CD4-positive, alpha-beta T cell treated with Interleukin-21 for 1 hour (primary cell): ENCODE measurements around the gene SGIP1.

ENCODE experiments used
- DNase-seq: peaks from one replicate; pipeline ENCODE4 v3.0.0-alpha.2; 2020

Gene SGIP1, protein sequence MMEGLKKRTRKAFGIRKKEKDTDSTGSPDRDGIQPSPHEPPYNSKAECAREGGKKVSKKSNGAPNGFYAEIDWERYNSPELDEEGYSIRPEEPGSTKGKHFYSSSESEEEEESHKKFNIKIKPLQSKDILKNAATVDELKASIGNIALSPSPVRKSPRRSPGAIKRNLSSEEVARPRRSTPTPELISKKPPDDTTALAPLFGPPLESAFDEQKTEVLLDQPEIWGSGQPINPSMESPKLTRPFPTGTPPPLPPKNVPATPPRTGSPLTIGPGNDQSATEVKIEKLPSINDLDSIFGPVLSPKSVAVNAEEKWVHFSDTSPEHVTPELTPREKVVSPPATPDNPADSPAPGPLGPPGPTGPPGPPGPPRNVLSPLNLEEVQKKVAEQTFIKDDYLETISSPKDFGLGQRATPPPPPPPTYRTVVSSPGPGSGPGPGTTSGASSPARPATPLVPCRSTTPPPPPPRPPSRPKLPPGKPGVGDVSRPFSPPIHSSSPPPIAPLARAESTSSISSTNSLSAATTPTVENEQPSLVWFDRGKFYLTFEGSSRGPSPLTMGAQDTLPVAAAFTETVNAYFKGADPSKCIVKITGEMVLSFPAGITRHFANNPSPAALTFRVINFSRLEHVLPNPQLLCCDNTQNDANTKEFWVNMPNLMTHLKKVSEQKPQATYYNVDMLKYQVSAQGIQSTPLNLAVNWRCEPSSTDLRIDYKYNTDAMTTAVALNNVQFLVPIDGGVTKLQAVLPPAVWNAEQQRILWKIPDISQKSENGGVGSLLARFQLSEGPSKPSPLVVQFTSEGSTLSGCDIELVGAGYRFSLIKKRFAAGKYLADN

DNA sequence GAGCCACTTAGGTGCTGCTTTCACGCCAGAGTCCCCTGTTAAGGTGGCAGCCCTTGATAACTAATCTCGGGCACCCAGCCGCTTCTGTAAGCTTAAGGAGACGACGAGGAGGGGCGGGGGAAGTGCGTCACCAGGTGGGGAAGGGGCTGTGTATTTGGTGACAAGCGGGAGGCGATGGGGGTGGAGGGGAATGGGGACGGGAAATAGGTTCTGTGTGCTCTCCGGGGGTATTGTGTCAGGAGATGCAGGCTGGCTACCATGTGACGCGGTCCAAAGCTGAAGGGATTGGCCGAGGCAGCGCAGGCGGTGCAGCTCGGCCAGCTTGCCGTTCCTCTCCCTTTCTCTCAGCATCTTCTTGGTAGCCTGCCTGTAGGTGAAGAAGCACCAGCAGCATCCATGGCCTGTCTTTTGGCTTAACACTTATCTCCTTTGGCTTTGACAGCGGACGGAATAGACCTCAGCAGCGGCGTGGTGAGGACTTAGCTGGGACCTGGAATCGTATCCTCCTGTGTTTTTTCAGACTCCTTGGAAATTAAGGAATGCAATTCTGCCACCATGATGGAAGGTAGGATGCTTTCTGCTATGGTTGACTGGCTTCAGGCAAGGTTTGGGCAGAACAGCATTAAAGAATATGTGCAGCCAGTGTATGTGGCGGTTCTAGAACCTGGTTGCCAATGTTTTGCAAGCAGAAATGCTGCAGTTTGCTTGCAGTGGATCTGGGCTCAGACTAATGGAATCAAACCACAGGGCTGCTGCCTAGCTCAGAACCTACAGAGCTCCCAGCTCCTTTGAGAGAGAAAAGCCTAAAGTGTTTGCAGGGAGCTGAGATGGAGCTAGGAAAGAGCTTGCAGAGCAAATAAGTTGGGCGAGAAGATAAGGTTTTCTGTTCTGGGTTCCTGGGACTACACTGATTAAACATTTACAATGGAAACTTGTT, at the start of gene SGIP1:
Gene SGIP1, plus strand, starts transcription at position 350 of the 937 bp plus-strand sequence. Its CDS starts 206 bp downstream, at position 556.
- DNase-seq, result no peak

DNA sequence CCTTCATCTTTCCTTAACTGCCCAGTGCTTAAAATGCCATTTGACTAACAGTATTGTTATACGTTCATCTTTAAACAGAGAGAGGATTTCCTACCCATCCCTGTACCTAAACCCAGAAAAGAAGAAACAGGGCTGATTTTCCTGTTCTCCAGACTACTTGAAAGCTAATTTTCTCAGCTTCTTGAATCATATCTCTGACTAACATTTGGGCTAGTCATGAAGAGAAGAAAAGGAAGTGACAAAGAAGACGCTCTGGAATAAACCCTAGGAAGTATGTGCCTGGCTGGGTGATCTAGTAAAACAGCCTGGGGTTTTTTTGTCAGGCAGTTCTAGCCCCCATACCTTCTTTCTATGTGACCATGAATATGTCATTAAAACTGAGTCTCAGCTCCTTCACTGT, 44.8 kb upstream of the SGIP1 start:
- DNase-seq, result no peak

DNA sequence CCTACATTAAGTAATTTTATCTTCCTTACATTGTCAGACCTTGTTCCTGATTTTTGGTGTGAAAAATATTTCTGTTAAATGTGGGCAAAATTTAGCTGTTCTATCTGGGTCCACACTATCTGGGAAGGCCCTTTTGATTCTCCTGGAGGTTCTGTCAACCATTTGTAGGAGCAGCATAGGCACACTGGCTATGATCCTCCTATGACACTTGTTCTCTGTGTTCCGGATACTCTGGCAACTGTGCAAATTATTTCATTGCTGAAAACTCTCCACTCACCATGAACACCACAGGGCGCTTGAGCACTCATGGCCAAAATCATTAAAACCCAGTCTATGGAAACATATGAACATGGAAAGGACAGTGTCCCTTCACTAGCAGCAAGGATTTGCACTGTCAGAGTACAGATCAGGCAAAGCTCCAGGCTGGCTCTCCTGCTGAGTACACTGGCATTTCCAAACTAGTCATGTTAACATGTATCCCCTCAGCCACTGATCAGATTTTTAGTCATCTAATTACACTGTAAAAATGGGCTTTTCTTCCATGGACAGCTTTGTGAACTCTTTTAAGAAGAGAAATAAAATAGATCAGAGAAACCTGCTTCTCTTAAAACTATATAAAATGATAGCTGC, 43.9 kb upstream of the SGIP1 start:
- DNase-seq, result no peak

DNA sequence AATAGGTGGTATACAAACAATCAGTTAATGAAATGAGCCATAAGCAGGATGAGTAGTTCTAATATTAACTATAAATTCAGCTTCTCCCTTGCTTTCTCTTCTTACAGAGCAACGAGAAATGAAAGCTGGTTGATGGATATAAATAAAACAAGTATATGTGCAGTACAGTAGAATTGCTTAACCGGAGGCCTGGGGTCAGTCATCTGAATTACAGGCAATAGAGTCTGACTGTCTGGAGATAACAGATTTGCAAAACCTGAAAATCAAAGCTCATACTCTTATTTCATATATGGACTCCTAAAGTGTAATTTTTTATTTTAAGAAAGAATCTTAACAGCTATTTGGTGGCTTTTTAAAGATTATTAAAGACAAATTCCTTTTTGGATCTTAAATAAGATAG, 43.1 kb upstream of the SGIP1 start:
- DNase-seq, result no peak

DNA sequence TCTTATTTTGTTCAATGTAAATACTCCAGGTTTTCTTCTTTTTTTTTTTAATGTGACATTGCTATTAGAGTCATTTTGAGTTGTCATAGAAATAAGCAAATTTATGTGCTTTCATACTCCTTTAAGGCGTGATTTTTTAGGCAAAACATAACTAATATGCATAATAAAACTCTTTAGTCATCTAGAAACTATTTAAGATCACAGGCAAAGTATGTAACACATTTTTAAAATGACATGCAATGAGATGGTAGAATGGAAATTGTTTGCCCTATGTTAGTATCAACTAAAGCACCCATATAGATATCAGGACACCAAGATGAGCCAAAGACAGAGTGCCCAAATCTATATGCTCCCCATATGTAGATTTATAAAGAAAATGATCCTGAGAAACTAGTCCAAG, 41.5 kb upstream of the SGIP1 start:
- DNase-seq, result no peak

DNA sequence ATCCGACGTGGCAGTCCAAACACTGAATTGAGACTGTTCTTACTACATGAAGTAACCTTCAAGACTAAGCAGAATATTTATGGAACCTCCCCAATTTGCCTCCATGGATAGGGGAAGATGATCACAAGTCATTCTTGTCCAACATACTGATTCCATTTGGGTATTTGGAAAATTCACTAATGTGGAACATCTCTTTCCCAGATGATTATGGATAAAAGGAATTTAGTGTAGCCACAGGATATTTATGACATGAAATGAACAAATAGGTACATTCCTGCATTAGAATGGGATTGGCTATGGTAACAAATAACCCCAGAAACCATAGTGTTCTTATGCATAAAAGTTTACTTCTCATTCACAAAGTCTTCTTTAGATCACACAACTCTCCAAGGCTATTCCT, 40.2 kb upstream of the SGIP1 start:
- DNase-seq, result no peak

DNA sequence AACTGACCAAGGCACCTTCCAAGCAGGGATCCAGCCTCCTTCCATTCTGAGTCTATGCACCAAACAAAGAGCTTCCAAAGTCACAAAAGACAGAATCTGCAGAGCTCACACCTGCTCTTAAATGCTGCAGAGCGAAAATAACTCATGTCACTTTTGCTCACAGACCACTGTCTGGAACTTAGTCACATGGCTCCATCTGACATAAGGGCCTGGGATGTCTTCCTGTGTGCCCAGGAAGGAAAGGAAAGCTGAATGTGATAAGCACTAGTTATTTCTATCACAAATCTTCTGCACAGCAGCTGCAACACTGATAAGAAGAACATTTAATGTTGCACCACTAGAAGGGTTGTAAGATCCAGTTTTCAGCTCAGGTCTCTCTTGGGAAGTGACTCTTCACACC, 39.5 kb upstream of the SGIP1 start:
- no peak for DNase-seq

DNA sequence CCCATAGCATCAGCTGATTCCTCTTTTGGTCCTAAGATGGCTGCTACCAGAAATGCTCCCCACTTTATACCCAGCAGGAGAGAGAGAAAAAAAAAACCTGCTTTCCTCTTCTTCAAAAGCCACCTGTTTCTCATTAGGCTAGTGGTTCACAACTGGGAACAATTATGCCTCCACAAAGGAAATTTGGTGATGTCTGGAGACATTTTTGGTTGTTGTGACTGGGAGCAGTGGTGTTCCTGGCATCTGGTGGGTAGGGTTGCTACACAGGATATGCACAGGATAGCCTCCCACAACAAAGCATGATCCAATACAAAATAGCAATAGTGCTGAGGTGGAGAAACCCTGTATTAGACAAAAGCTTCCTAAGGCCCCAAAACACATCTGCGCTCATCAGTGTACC, 38.5 kb upstream of the SGIP1 start:
- no peak for DNase-seq

DNA sequence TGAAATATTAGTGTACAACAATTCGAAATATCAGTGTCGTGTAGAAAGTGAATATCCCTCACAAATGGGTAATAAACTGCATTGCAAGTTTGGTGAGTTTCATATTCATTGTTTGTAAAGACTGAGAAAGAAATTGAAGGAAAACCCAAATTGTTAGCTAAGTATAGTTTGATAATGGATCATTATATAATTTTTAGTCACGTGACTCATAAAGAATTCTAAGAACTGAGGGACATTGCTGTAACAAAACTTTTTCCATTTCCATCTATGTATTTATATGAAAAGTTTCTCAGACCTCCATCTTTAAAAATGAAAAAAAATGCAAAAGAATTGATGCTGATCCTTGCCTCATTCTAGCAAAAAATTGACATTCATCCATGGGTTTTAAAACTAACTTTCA, 36.0 kb upstream of the SGIP1 start:
- DNase-seq, result no peak

DNA sequence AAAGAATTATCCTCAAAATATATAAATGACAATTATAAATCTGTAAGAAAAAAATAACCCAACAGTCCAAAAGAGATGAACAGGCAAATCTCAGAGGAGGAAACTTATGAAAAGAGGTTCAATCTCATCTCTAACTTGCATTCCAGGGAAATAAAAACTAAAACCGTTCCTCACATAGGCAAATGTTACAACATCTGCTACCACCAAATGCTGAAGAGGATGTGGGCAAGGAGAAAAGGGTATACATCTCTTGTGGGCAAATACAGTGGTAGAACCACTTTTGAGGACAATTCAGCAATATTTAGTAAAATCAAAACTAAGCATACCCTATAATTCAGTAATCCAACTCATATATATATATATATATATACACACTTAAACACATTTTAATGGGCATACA, 33.7 kb upstream of the SGIP1 start:
- no peak for DNase-seq

DNA sequence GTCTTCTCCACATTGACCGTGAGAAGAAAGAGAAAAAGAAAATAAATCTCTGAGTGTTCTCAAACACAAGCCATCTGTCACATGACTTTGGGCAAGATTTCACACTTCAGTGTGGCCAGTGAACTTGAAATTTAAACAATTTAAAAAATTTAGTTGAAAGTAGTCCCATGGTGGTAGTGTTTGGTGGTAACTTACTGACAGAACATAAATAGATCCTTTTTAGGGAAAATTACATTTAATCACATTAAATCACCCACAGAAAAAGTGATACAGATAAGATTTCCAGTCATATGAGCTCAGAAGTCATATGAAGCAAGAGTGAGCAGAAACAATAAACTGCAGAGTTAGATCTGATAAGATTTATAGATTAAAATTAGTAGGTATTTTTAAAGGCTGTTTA, 31.9 kb upstream of the SGIP1 start:
- no peak for DNase-seq

DNA sequence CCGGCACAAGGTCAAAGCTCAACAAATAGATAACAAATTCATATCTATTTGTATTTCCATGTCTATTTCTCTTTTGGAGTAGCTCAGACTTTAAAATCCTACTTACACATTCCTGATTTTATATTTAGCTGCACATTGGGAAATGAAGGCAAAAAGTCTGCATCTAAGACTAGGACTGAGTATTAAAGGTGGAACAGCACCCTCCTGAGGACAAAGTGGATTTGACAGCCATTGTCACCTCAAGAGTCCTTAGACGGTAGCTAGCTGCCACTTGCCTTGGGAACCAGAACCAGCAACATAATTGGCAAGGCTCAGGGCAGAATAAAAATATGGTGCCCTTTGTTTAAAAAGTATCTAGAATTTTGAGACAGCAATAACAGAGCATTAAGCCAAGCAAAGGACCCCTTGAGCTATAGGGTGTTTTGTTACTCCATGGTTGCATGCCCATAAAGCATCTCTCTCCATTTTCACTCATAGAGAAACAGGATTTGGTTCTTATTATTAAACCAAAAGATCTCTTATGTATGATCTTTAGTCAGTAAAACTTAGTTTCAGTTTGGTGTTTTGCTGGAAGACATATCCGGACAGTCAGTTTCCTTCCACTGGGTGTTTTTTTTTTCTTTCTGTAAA, 30.0 kb upstream of the SGIP1 start:
- no peak for DNase-seq

DNA sequence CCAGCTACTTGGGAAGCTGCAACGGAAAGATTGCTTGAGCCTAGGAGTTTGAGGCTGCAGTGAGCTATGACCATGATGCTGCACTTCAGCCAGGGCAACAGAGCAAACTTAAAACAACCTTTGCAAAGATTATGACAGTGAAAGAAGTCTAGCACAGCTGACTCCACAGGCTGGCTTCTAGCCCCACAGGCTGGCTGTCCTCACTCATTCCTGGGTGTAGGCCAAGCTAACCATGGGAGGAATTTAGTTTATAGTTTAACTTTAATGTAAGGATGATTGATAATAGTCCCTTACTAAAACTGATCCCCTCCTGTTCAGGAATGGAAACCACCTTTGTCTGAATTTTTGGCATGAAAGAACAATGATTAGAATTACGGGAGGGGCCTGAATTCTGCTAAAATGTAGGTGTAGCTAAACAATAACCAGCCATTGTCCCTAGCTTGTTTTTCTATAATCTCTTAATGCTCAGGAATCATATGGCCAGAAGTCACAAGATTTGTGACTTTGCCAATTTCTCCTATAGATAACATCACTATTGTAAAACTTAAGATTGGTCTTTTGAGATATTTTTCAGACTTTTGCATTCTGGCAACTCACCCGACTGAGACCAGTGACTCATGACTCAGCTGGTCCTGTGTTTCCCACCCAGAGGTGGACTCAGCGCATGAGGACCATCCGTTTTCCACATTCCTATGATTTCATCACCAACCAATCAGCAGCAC, 28.1 kb upstream of the SGIP1 start:
- no peak for DNase-seq

DNA sequence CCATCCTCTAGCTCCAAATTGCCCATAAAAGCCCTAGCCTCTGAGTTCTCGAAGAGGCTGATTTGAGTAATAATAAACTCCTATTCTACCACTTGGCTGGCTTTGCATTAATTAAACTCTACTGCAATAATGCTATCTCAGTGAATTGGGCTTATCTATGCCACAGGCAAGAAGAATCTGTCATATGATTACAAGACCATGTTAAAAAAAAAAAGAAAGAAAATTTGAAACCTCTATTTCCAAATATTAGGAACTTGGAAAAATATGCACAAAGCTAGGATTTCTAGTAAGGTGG, 27.6 kb upstream of the SGIP1 start:
- DNase-seq, result no peak

DNA sequence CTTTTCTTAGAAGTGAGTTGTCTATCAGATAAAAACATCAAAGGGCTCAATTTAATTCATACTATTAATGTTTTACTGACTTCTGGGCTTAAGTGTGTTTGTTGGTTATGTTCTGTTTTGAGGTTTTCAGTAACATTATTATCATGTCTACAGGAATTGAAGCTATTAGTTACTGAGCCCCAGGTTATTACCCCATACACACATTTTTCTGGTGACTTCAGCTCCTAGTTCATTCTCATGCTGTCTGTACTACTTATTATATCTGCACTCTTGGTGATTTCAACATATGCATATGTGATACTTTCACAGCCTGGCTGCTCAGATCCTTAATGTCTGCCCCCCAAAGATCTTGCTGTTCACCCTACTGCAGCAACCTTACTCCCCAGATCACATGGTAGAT, 27.0 kb upstream of the SGIP1 start:
- no peak for DNase-seq

DNA sequence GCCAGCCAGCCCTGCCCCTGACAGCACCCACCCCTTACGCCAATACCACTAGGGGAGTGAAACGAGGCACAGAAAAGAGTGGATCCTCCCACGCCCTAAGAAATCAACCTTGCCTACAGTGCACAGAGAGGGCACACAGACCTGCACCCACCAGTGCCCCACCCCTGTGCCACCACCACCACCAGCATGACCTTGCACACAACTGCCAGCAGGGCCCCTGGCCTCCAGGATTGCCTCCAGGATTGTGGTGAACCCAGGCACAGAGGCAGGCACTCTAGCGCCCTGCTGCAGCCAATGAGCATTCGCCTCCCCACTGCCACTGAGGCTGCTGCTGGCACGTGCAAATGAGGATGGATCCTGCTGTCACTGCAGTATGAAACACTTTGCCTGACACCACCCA, 23.5 kb upstream of the SGIP1 start:
- no peak for DNase-seq

DNA sequence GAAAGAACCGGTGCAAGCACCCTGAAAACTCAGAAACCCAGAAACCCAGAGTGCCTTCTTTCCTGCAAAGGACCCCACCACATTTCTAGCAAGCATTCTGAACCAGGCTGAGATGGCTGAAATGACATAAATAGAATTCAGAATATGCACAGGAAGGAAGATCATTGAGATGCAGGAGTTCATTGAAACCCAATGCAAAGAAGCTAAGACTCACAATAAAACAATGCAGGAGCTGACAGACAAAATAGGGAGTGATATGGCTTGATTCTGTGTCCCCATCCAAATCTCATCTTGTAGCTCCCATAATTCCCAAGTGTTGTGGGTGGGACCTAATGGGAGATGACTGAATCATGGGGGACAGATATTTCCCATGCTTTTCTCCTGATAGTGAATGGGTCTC, 22.8 kb upstream of the SGIP1 start:
- no peak for DNase-seq

DNA sequence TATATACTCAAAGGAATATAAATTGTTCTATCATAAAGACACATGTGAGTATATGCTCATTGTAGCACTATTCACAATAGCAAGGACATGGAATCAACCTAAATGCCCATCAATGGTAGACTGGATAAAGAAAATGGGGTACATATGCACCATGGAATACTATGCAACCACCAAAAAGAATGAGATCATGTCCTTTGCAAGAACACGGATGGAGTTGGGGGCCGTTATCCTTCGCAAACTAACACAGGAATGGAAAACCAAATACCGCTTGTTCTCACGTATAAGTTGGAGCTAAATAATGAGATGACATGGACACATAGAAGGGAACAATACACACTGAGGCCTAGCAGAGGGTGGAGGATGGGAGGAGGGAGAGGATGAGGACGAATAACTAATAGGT, 16.0 kb upstream of the SGIP1 start:
- no peak for DNase-seq

DNA sequence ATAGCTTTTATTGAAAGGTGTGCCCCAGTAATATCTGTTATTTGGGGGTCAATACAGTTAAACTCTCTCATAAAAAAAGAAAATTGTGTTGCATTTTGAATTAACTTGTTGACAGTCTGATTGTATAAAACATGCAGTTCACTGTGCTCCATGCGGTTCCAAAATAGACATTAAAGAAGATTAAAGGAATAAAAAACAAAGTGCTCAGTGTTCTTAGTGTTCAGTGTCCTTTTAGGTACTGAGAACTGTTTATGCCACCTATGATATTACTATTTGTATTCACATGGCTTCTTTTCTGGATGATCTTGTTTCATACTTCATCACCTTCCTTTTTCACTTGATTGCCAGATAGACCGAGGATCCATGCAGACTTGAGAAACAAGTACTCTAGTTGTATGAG, 15.3 kb upstream of the SGIP1 start:
- no peak for DNase-seq

DNA sequence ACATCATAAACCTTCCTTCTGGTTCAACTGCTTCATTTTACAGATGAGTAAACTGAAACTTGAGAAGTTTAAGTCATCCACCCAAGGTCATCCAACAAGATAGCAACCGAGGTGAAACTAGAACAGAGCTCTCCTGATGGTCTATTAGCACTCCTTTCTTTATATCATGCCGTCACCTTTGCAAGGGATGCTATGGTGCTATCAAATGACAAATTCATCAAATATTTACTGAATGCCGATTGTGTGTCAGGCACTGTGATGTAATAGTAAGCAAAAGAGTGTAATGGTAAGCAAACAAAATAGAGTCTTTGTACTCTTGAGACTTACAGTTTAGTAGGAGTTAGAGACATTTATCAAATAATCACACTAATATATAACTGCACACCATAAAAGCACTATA, 14.0 kb upstream of the SGIP1 start:
- DNase-seq, result no peak

DNA sequence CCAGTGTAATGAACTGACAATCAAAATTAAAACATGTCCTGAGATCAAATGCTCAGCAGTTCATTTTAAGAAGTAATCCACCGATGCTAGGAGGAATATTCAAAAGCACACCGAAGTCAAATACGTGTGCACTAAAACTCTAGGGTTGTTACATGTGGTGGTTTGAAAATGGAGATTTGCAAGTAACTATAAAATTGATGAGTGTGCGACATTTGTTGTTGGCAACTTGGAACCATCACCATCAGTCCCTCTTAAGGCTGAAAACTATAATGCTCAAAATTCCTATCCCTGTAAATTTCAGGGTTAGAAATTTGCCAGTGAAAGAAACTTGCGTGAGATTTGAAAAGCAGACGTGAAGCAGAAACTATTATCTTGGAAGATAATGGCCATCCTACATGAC, 13.3 kb upstream of the SGIP1 start:
- DNase-seq, result no peak
